T-cell (primary cell): ENCODE results near the gene ERO1B. TPM values are rescaled to one million over a fixed set of nuclear protein-coding genes. Genes with fewer than 3 reads are reported as not detected.

ENCODE experiments used
- ATAC-seq, 4 experiments: fragments of 200-7000 bp in 3 of 4; fragments of 150-1000 bp in 1 of 4; cut with Tn5 transposase; replicated peaks in 1 of 4; 1 replicate in 3 of 4; 2 replicates in 1 of 4; pipeline ENCODE4 v1.10.0; 2021; ENCODE audit warnings: moderate library complexity in 3 of 4, mild to moderate bottlenecking in 2 of 4, moderate number of reproducible peaks in 1 of 4
- CTCF ChIA-PET, 2 donors: fragments of 300-600 bp; sonication (Branson Sonifier 250); formaldehyde crosslinking; loops; one replicate each; lab custom pipeline; 2022; ENCODE audit warnings: antibody characterized with exemption in 2 of 2; lab: Charles Lee
- POLR2A ChIA-PET, 2 donors: fragments of 300-600 bp; sonication (Branson Sonifier 250); formaldehyde crosslinking; loops; one replicate each; lab custom pipeline; 2022; ENCODE audit warnings: antibody characterized with exemption in 2 of 2; lab: Charles Lee
- DNase-seq, 35 experiments: peaks; one replicate each; pipeline versions ENCODE4 v3.0.0 to v3.0.0-alpha.2; 2013 to 2023
- H3K27ac ChIP-seq: one replicate; pipeline ENCODE4 v1.5.1; 2013; ENCODE audit warnings: low read length
- H3K27me3 ChIP-seq, 2 experiments: replicated peaks in 1 of 2; 1 replicate in 1 of 2; 2 replicates in 1 of 2; pipeline versions ENCODE4 v1.6.1 to v1.7.0; 2013; ENCODE audit warnings: low read length in 1 of 2, mixed read lengths in 1 of 2; ENCODE audit not compliant: control insufficient read depth in 2 of 2, insufficient read depth in 2 of 2; ENCODE audit errors: extremely low read depth in 1 of 2
- H3K36me3 ChIP-seq, 2 donors: 1 replicate in 1 of 2; 2 replicates in 1 of 2; pipeline versions ENCODE4 v1.6.1 to v1.7.0; 2013; ENCODE audit warnings: low read length in 1 of 2; ENCODE audit not compliant: control insufficient read depth in 2 of 2, insufficient read depth in 1 of 2; ENCODE audit errors: extremely low read depth in 1 of 2
- H3K4me1 ChIP-seq, 2 experiments: 1 replicate in 1 of 2; 2 replicates in 1 of 2; pipeline versions ENCODE4 v1.6.1 to v1.7.0; 2013; ENCODE audit warnings: low read length in 2 of 2, mixed read lengths in 1 of 2; ENCODE audit not compliant: insufficient read depth in 2 of 2, control insufficient read depth in 1 of 2; ENCODE audit errors: extremely low read depth in 1 of 2
- H3K4me3 ChIP-seq, 2 donors: 1 replicate in 1 of 2; 2 replicates in 1 of 2; pipeline versions ENCODE4 v1.5.1 to v1.7.0; 2013; ENCODE audit warnings: mild to moderate bottlenecking in 2 of 2, low read length in 1 of 2, moderate library complexity in 1 of 2; ENCODE audit not compliant: control insufficient read depth in 1 of 2; ENCODE audit errors: extremely low read depth in 1 of 2
- H3K9me3 ChIP-seq: 2 replicates; pipeline ENCODE4 v1.7.0; 2013
- H3K27ac Mint-ChIP-seq, 2 donors: one replicate each; pipeline ENCODE4 v1.8.0; 2020 to 2021; ENCODE audit warnings: mild to moderate bottlenecking in 2 of 2, mixed read lengths in 2 of 2
- H3K27me3 Mint-ChIP-seq, 2 donors: one replicate each; pipeline ENCODE4 v1.8.0; 2021 to 2022; ENCODE audit warnings: mixed read lengths in 2 of 2
- H3K36me3 Mint-ChIP-seq: one replicate; pipeline ENCODE4 v1.8.0; 2021; ENCODE audit warnings: mixed read lengths
- H3K4me1 Mint-ChIP-seq, 3 donors: one replicate each; pipeline ENCODE4 v1.8.0; 2020 to 2022; ENCODE audit warnings: mixed read lengths in 3 of 3, mild to moderate bottlenecking in 1 of 3
- H3K4me3 Mint-ChIP-seq, 3 donors: one replicate each; pipeline ENCODE4 v1.8.0; 2020 to 2022; ENCODE audit warnings: mild to moderate bottlenecking in 3 of 3, mixed read lengths in 3 of 3, moderate library complexity in 3 of 3
- H3K9me3 Mint-ChIP-seq, 3 donors: one replicate each; pipeline ENCODE4 v1.8.0; 2020 to 2022; ENCODE audit warnings: mixed read lengths in 3 of 3
- WGBS: methylation state at CpG from one replicate; pipeline ENCODE4 v1.1.5; 2013; ENCODE audit warnings: missing lambda C conversion rate; ENCODE audit not compliant: insufficient coverage; 5-methylcytosine and 5-hydroxymethylcytosine counted together
- total RNA-seq, 35 experiments: library from RNA in 6 of 35; stranded (reverse) in 6 of 35; fragments of 120-200 nt in 1 of 35; gene quantifications; one replicate each; pipeline versions ENCODE4 v1.2.1 to v1.2.4 and lab custom pipeline; 2013 to 2026

The ERO1B gene
- total RNA-seq, 5 donors from 2014 or later (not counting 1 experiment from before 2014, with no cell fraction given), result 11.3 to 15.4 (median 12.4) TPM

- peaks cover 2 to 31% of the 10 kb centered on the region in 2 donors for H3K36me3 ChIP-seq
- H3K4me3 ChIP-seq, result no peak overlapping the region
- ATAC-seq (no peak), DNase-seq (no peak)
- no peaks in the 10 kb centered on the region for H3K27me3 ChIP-seq
- H3K4me1 Mint-ChIP-seq, result no peaks in the 10 kb centered on the region
- H3K4me3 Mint-ChIP-seq, result no peak overlapping the region
- no peaks in the 10 kb centered on the region for H3K27me3 Mint-ChIP-seq
- H3K9me3 ChIP-seq, result no peaks in the 10 kb centered on the region
- no peak overlapping the region for H3K27ac Mint-ChIP-seq
- H3K4me1 ChIP-seq, result no peaks in the 10 kb centered on the region
- ChIA-PET CTCF (no interaction called here), POLR2A (no interaction called here)
- H3K36me3 Mint-ChIP-seq, result peaks cover 80% of the 10 kb centered on the region
- no peak overlapping the region for H3K27ac ChIP-seq
- H3K9me3 Mint-ChIP-seq, result peaks cover 0 to 3% (median 3%) of the 10 kb centered on the region in 3 donors
Measured at GRCh38 chr1:236209713-236210112, 72.0 kb downstream of the ERO1B start.

GRCh38 chr1:236209185-236209584 is 72.6 kb downstream of the ERO1B start:
- Mint-ChIP-seq H3K4me1 (no peaks in the 10 kb centered on the region), H3K4me3 (no peak overlapping the region), H3K9me3 (peaks cover 0 to 5% (median 4%) of the 10 kb centered on the region in 3 donors), H3K36me3 (peaks cover 80% of the 10 kb centered on the region), H3K27me3 (no peaks in the 10 kb centered on the region), H3K27ac (no peak overlapping the region)
- Histone ChIP-seq H3K4me1 (no peaks in the 10 kb centered on the region), H3K4me3 (no peak overlapping the region), H3K27ac (no peak overlapping the region), H3K9me3 (no peaks in the 10 kb centered on the region), H3K36me3 (peaks cover 2 to 33% of the 10 kb centered on the region in 2 donors), H3K27me3 (no peaks in the 10 kb centered on the region)
- WGBS, result no CpG with 5 or more reads among the region's 2 CpGs
- DNase-seq, result no peak
- POLR2A ChIA-PET, result interaction anchor here (0.5 to 1.0 kb wide), 2 partner anchors 57 to 86 kb away, joined by 3 to 4 read pairs; no protein-coding TSS in a partner anchor
- CTCF ChIA-PET, result no interaction called here
- no peak for ATAC-seq

- H3K27ac Mint-ChIP-seq, result no peak overlapping the region
- ATAC-seq (no peak), DNase-seq (no peak)
- H3K9me3 Mint-ChIP-seq, result peaks cover 7 to 18% (median 16%) of the 10 kb centered on the region in 3 donors
- H3K4me3 Mint-ChIP-seq, result no peak overlapping the region
- ChIA-PET CTCF (no interaction called here), POLR2A (interaction anchor here in 1 of 2 donors (0.7 kb wide), 1 partner anchor 88 kb away, joined by 5 read pairs; no protein-coding TSS in a partner anchor)
- no peak overlapping the region for H3K27ac ChIP-seq
- H3K27me3 Mint-ChIP-seq, result no peaks in the 10 kb centered on the region
- peaks cover 2 to 28% of the 10 kb centered on the region in 2 donors for H3K36me3 ChIP-seq
- no peaks in the 10 kb centered on the region for H3K4me1 ChIP-seq
- no peak overlapping the region for H3K4me3 ChIP-seq
- no CpG with 5 or more reads among the region's 4 CpGs for WGBS
- H3K4me1 Mint-ChIP-seq, result peaks cover 0 to 5% (median 0%) of the 10 kb centered on the region in 3 donors
- no peaks in the 10 kb centered on the region for H3K9me3 ChIP-seq
- no peaks in the 10 kb centered on the region for H3K27me3 ChIP-seq
- H3K36me3 Mint-ChIP-seq, result peaks cover 81% of the 10 kb centered on the region
Measured at GRCh38 chr1:236207569-236207968, 74.2 kb downstream of the ERO1B start.

GRCh38 chr1:236207121-236207520 is 74.6 kb downstream of the ERO1B start:
- Mint-ChIP-seq H3K36me3 (peaks cover 81% of the 10 kb centered on the region), H3K4me3 (no peak overlapping the region), H3K9me3 (peaks cover 8 to 20% (median 20%) of the 10 kb centered on the region in 3 donors), H3K27me3 (no peaks in the 10 kb centered on the region), H3K4me1 (peaks cover 0 to 5% (median 0%) of the 10 kb centered on the region in 3 donors), H3K27ac (no peak overlapping the region)
- Histone ChIP-seq H3K9me3 (no peaks in the 10 kb centered on the region), H3K36me3 (peaks cover 2 to 33% of the 10 kb centered on the region in 2 donors), H3K4me3 (no peak overlapping the region), H3K27me3 (no peaks in the 10 kb centered on the region), H3K27ac (no peak overlapping the region), H3K4me1 (no peaks in the 10 kb centered on the region)
- 95% methylated on average over 4 of the region's 5 CpGs for WGBS
- ChIA-PET POLR2A (no interaction called here), CTCF (no interaction called here)
- ATAC-seq (no peak), DNase-seq (no peak)

GRCh38 chr1:236206548-236206947 is 75.2 kb downstream of the ERO1B start:
- H3K4me1 Mint-ChIP-seq, result peaks cover 0 to 5% (median 0%) of the 10 kb centered on the region in 3 donors
- no peak for ATAC-seq
- H3K4me3 ChIP-seq, result no peak overlapping the region
- H3K4me1 ChIP-seq, result no peaks in the 10 kb centered on the region
- no peaks in the 10 kb centered on the region for H3K27me3 ChIP-seq
- 60% methylated on average over 1 of the region's 4 CpGs for WGBS
- H3K36me3 ChIP-seq, result peaks cover 2 to 37% of the 10 kb centered on the region in 2 donors
- no peak for DNase-seq
- POLR2A ChIA-PET, result no interaction called here
- peaks cover 8 to 26% (median 26%) of the 10 kb centered on the region in 3 donors for H3K9me3 Mint-ChIP-seq
- no peak overlapping the region for H3K27ac Mint-ChIP-seq
- no peaks in the 10 kb centered on the region for H3K9me3 ChIP-seq
- H3K27me3 Mint-ChIP-seq, result no peaks in the 10 kb centered on the region
- CTCF ChIA-PET, result no interaction called here
- H3K27ac ChIP-seq, result no peak overlapping the region
- H3K36me3 Mint-ChIP-seq, result peaks cover 84% of the 10 kb centered on the region
- no peak overlapping the region for H3K4me3 Mint-ChIP-seq

GRCh38 chr1:236204656-236205055 is 77.1 kb downstream of the ERO1B start:
- Histone ChIP-seq H3K4me1 (no peaks in the 10 kb centered on the region), H3K4me3 (no peak overlapping the region), H3K27me3 (no peaks in the 10 kb centered on the region), H3K9me3 (peaks cover 8% of the 10 kb centered on the region), H3K27ac (no peak overlapping the region), H3K36me3 (peaks cover 2 to 37% of the 10 kb centered on the region in 2 donors)
- ATAC-seq (no peak), DNase-seq (no peak)
- Mint-ChIP-seq H3K36me3 (peaks cover 86% of the 10 kb centered on the region), H3K27me3 (no peaks in the 10 kb centered on the region), H3K4me1 (peaks cover 0 to 5% (median 0%) of the 10 kb centered on the region in 3 donors), H3K27ac (no peak overlapping the region), H3K4me3 (no peak overlapping the region), H3K9me3 (peaks cover 11 to 45% (median 40%) of the 10 kb centered on the region in 3 donors)
- no CpG with 5 or more reads among the region's 3 CpGs for WGBS
- ChIA-PET CTCF (no interaction called here), POLR2A (interaction anchor here in 1 of 2 donors (0.6 kb wide), 1 partner anchor 511 kb away, joined by 5 read pairs; no protein-coding TSS in a partner anchor)
